ENCODE data around the gene YBX1. TPM values are rescaled to one million over a fixed set of nuclear protein-coding genes. Genes with fewer than 3 reads are reported as not detected.

YBX1 gene
- polyA plus RNA-seq (2013, experiment 1 of 4): 1,742 TPM
- 1,528 TPM for polyA plus RNA-seq (2013, experiment 2 of 4)
- 1,202 TPM for polyA plus RNA-seq (2013, experiment 3 of 4)
- polyA plus RNA-seq (2013, experiment 4 of 4): 1,281 TPM

DNA sequence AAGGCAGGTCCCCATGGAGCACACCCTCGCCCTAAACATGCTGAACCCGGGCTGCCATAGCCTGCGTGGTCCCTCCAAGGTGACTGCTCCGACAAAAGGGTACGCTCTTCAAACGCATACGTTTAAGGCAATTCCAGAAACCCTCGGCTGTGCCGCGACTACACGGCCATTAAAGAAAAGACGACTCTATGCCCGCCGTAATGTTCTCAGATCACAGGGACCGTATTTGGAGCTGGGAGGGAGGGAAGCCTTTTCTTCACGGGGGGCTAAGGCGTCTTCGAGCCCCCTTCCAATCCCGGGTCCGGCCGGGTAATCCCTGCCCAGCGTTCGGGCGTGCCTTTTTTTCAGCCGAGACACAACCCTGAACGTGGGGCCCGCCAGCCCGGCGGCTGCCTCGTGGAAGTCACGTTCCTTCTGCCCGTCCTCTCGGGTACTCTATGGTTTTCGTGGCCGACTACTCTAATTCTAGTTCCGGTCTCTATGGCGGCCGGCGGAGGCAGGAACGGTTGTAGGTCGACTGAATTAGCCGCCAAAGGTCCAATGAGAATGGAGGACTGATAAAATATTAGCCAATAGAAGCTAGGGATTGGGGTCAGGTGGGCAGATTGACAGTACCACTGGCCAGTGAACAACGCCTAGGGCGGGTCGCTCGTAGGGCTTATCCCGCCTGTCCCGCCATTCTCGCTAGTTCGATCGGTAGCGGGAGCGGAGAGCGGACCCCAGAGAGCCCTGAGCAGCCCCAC, at the start of gene YBX1:
YBX1 (plus strand) TSS at position 678 of the 743 bp plus-strand sequence. CDS start 148 bp downstream, outside the sequence.
- WGBS, 2 experiments: 0% methylated on average over 54 of the region's 54 CpGs
- Histone ChIP-seq H3K27ac (ENCODE audit: insufficient read depth, low read depth, low read length, poor library complexity, severe bottlenecking) (peak within 1 kb of the TSS; percentile 61), H3K4me1 (ENCODE audit: control insufficient read depth, insufficient read depth, low read length) (peaks cover 16% of the 10 kb centered on the region)

DNA sequence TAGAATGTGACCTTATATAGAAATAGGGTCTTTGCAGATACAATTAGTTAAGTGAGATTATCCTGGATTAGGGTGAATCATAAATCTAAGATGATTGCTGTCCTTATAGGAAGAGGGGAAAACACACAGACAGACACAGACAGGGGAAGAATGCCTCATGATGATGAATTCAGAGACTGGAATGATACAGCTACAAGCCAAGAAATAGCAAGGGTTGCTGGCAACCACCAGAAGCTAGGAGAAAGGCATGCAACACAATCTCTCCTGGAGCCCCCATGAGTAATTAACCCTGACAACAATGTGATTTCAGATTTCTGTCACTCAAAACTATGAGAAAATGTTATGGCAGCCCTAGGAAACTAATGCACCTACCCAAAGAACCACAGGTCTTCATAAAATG, 43.1 kb upstream of the YBX1 start:
- H3K4me3 ChIP-seq (ENCODE audit: insufficient read depth, low read depth, low read length): no peak overlapping the region
- H3K9me3 ChIP-seq (ENCODE audit: control insufficient read depth, low read length): no peaks in the 10 kb centered on the region
- H3K4me1 ChIP-seq (ENCODE audit: control insufficient read depth, insufficient read depth, low read length): no peaks in the 10 kb centered on the region
- no peak overlapping the region for H3K27ac ChIP-seq (ENCODE audit: insufficient read depth, low read depth, low read length, poor library complexity, severe bottlenecking)
- no peaks in the 10 kb centered on the region for H3K27me3 ChIP-seq (ENCODE audit: control insufficient read depth, insufficient read depth, low read length, poor library complexity, severe bottlenecking)
- H3K36me3 ChIP-seq (ENCODE audit: control insufficient read depth, insufficient read depth, low read length): no peaks in the 10 kb centered on the region

More for the DNA sequence above, at the start of gene YBX1:
- Histone ChIP-seq H3K9me3 (ENCODE audit: control insufficient read depth, low read length) (no peaks in the 10 kb centered on the region), H3K27me3 (ENCODE audit: control insufficient read depth, insufficient read depth, low read length, poor library complexity, severe bottlenecking) (no peaks in the 10 kb centered on the region), H3K36me3 (ENCODE audit: control insufficient read depth, insufficient read depth, low read length) (no peaks in the 10 kb centered on the region), H3K4me3 (ENCODE audit: insufficient read depth, low read depth, low read length) (peak within 1 kb of the TSS; percentile 42)

- Histone ChIP-seq H3K9me3 (ENCODE audit: control insufficient read depth, low read length) (no peaks in the 10 kb centered on the region), H3K4me1 (ENCODE audit: control insufficient read depth, insufficient read depth, low read length) (no peaks in the 10 kb centered on the region), H3K27me3 (ENCODE audit: control insufficient read depth, insufficient read depth, low read length, poor library complexity, severe bottlenecking) (peaks cover 4% of the 10 kb centered on the region), H3K4me3 (ENCODE audit: insufficient read depth, low read depth, low read length) (no peak overlapping the region), H3K36me3 (ENCODE audit: control insufficient read depth, insufficient read depth, low read length) (no peaks in the 10 kb centered on the region), H3K27ac (ENCODE audit: insufficient read depth, low read depth, low read length, poor library complexity, severe bottlenecking) (no peak overlapping the region)
- WGBS, 2 experiments: 83 to 87% methylated on average over 2 of the region's 2 CpGs
These were observed 36.2 kb upstream of the YBX1 start for GRCh38 chr1:42646056-42646455.

DNA sequence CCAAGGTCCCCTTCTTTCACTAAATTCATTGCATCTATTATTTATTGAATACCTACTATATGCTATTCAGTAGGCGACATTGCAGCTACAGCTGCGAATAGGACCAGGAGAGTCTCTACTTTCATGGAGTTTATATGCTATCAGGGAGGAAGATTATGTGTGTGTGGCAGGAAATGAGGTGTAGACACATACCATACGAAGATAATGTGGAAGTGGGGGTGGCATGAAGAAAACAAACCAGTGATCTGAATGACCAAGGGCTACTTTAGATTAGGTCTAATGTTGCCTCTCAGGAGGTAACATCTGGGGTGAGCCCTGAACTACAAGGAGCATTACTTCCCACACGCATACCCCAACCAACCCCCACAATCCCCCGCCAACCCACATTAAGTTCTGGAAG, 25.0 kb upstream of the YBX1 start:
- Histone ChIP-seq H3K36me3 (ENCODE audit: control insufficient read depth, insufficient read depth, low read length) (peaks cover 5% of the 10 kb centered on the region), H3K4me1 (ENCODE audit: control insufficient read depth, insufficient read depth, low read length) (peaks cover 6% of the 10 kb centered on the region), H3K9me3 (ENCODE audit: control insufficient read depth, low read length) (no peaks in the 10 kb centered on the region), H3K27me3 (ENCODE audit: control insufficient read depth, insufficient read depth, low read length, poor library complexity, severe bottlenecking) (peaks cover 21% of the 10 kb centered on the region), H3K4me3 (ENCODE audit: insufficient read depth, low read depth, low read length) (no peak overlapping the region), H3K27ac (ENCODE audit: insufficient read depth, low read depth, low read length, poor library complexity, severe bottlenecking) (no peak overlapping the region)
- 95 to 98% methylated on average over 4 to 5 of the region's 5 CpGs for WGBS, 2 experiments

GRCh38 chr1:42657981-42658876, 24.0 kb upstream of the YBX1 start, which contains the start of gene PPIH:
Gene PPIH (plus strand): TSS chr1:42658423. CDS start chr1:42658447, 24 bp downstream.
- H3K27me3 ChIP-seq (ENCODE audit: control insufficient read depth, insufficient read depth, low read length, poor library complexity, severe bottlenecking): peaks cover 14% of the 10 kb centered on the region
- H3K36me3 ChIP-seq (ENCODE audit: control insufficient read depth, insufficient read depth, low read length): peaks cover 5% of the 10 kb centered on the region
- 2% methylated on average over 53 of the region's 53 CpGs for WGBS, 2 experiments
- peak within 1 kb of the TSS; percentile 96 for H3K4me3 ChIP-seq (ENCODE audit: insufficient read depth, low read depth, low read length)
- H3K4me1 ChIP-seq (ENCODE audit: control insufficient read depth, insufficient read depth, low read length): peaks cover 6% of the 10 kb centered on the region
- no peaks in the 10 kb centered on the region for H3K9me3 ChIP-seq (ENCODE audit: control insufficient read depth, low read length)
- H3K27ac ChIP-seq (ENCODE audit: insufficient read depth, low read depth, low read length, poor library complexity, severe bottlenecking): no peak within 1 kb of the TSS

- peaks cover 7% of the 10 kb centered on the region for H3K36me3 ChIP-seq (ENCODE audit: control insufficient read depth, insufficient read depth, low read length)
- 8 to 10% methylated on average over 20 of the region's 20 CpGs for WGBS, 2 experiments
- no peak overlapping the region for H3K27ac ChIP-seq (ENCODE audit: insufficient read depth, low read depth, low read length, poor library complexity, severe bottlenecking)
- H3K9me3 ChIP-seq (ENCODE audit: control insufficient read depth, low read length): no peaks in the 10 kb centered on the region
- peaks cover 6% of the 10 kb centered on the region for H3K4me1 ChIP-seq (ENCODE audit: control insufficient read depth, insufficient read depth, low read length)
- peaks cover 12% of the 10 kb centered on the region for H3K27me3 ChIP-seq (ENCODE audit: control insufficient read depth, insufficient read depth, low read length, poor library complexity, severe bottlenecking)
- H3K4me3 ChIP-seq (ENCODE audit: insufficient read depth, low read depth, low read length): peak overlapping the region; percentile 96
These were observed 23.3 kb upstream of the YBX1 start for GRCh38 chr1:42658877-42659337.

- Histone ChIP-seq H3K4me3 (ENCODE audit: insufficient read depth, low read depth, low read length) (no peak overlapping the region), H3K27ac (ENCODE audit: insufficient read depth, low read depth, low read length, poor library complexity, severe bottlenecking) (no peak overlapping the region), H3K9me3 (ENCODE audit: control insufficient read depth, low read length) (no peaks in the 10 kb centered on the region), H3K27me3 (ENCODE audit: control insufficient read depth, insufficient read depth, low read length, poor library complexity, severe bottlenecking) (peaks cover 10% of the 10 kb centered on the region), H3K36me3 (ENCODE audit: control insufficient read depth, insufficient read depth, low read length) (peaks cover 19% of the 10 kb centered on the region), H3K4me1 (ENCODE audit: control insufficient read depth, insufficient read depth, low read length) (peaks cover 6% of the 10 kb centered on the region)
- WGBS, 2 experiments: 64 to 85% methylated on average over 2 to 3 of the region's 3 CpGs
These were observed 21.2 kb upstream of the YBX1 start for GRCh38 chr1:42660907-42661500.

- Histone ChIP-seq H3K4me3 (ENCODE audit: insufficient read depth, low read depth, low read length) (no peak overlapping the region), H3K9me3 (ENCODE audit: control insufficient read depth, low read length) (no peaks in the 10 kb centered on the region), H3K27ac (ENCODE audit: insufficient read depth, low read depth, low read length, poor library complexity, severe bottlenecking) (no peak overlapping the region), H3K27me3 (ENCODE audit: control insufficient read depth, insufficient read depth, low read length, poor library complexity, severe bottlenecking) (no peaks in the 10 kb centered on the region), H3K36me3 (ENCODE audit: control insufficient read depth, insufficient read depth, low read length) (peaks cover 27% of the 10 kb centered on the region), H3K4me1 (ENCODE audit: control insufficient read depth, insufficient read depth, low read length) (no peaks in the 10 kb centered on the region)
- 93 to 95% methylated on average over 3 of the region's 3 CpGs for WGBS, 2 experiments
These were observed 12.3 kb upstream of the YBX1 start for GRCh38 chr1:42669936-42670335.

- H3K27ac ChIP-seq (ENCODE audit: insufficient read depth, low read depth, low read length, poor library complexity, severe bottlenecking): no peak overlapping the region
- no peaks in the 10 kb centered on the region for H3K27me3 ChIP-seq (ENCODE audit: control insufficient read depth, insufficient read depth, low read length, poor library complexity, severe bottlenecking)
- peaks cover 26% of the 10 kb centered on the region for H3K36me3 ChIP-seq (ENCODE audit: control insufficient read depth, insufficient read depth, low read length)
- no peak overlapping the region for H3K4me3 ChIP-seq (ENCODE audit: insufficient read depth, low read depth, low read length)
- WGBS, 2 experiments: 95 to 98% methylated on average over 4 of the region's 4 CpGs
- no peaks in the 10 kb centered on the region for H3K4me1 ChIP-seq (ENCODE audit: control insufficient read depth, insufficient read depth, low read length)
- no peaks in the 10 kb centered on the region for H3K9me3 ChIP-seq (ENCODE audit: control insufficient read depth, low read length)
These were observed 11.8 kb upstream of the YBX1 start for GRCh38 chr1:42670425-42670824.

- Histone ChIP-seq H3K4me3 (ENCODE audit: insufficient read depth, low read depth, low read length) (no peak overlapping the region), H3K9me3 (ENCODE audit: control insufficient read depth, low read length) (no peaks in the 10 kb centered on the region), H3K4me1 (ENCODE audit: control insufficient read depth, insufficient read depth, low read length) (no peaks in the 10 kb centered on the region), H3K27me3 (ENCODE audit: control insufficient read depth, insufficient read depth, low read length, poor library complexity, severe bottlenecking) (no peaks in the 10 kb centered on the region), H3K27ac (ENCODE audit: insufficient read depth, low read depth, low read length, poor library complexity, severe bottlenecking) (no peak overlapping the region), H3K36me3 (ENCODE audit: control insufficient read depth, insufficient read depth, low read length) (peaks cover 11% of the 10 kb centered on the region)
These were observed 8.0 kb upstream of the YBX1 start for GRCh38 chr1:42674214-42674613.
